ENCODE measurements around the gene TNFAIP8. TPM values are rescaled to one million over a fixed set of nuclear protein-coding genes. Genes with fewer than 3 reads are reported as not detected.

Gene TNFAIP8
- total and polyA plus RNA-seq, 2 of the 13 experiments (the other 11 are each of a cell fraction or from before 2014, with no cell fraction given), result 6.4 to 11.2 TPM

DNA sequence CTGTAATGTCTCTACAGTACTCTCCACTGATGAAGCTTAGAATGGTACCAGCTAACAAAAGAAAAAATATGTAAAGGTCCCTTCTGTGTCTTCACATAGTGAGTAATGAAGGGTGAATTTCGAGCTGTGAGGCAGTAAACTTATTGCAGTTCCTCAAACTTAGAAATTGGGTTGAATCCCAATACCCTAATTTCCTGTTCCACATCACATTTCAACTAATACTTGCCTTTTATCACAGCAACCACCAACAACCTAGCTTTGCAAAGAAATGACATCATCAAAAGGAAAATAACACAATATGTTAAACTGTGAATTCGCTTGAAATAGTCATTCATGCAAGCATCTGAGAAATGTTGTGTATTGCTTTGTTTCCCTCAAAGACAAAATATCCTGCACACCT, 9.4 kb upstream of the TNFAIP8 start:
- ChIA-PET CTCF (ENCODE audit: low intra/inter-chr PET ratio, low total read pairs) (no interaction called here), POLR2A (no interaction called here)
- Histone ChIP-seq H2AFZ (ENCODE audit: low read length) (no peak overlapping the region), H3K4me3 (replicated peaks in 1 of 3; ENCODE audit: insufficient read depth in 1 of 3, low read depth in 2 of 3, low read length in 3 of 3) (no peak overlapping the region), H3K27ac (ENCODE audit: extremely low read length, insufficient read depth, low read length) (no peak overlapping the region), H3K27me3 (ENCODE audit: control insufficient read depth in 1 of 2, insufficient read depth in 2 of 2, low read length in 2 of 2) (no peaks in the 10 kb centered on the region), H3K9me3 (ENCODE audit: low read length) (no peaks in the 10 kb centered on the region), H3K9ac (ENCODE audit: insufficient read depth, low read depth, low read length) (no peak overlapping the region), H3K4me1 (ENCODE audit: insufficient read depth, low read length) (no peaks in the 10 kb centered on the region), H4K20me1 (ENCODE audit: insufficient read depth, low read length) (no peaks in the 10 kb centered on the region), H3K36me3 (replicated peaks in 1 of 2; ENCODE audit: control insufficient read depth in 1 of 2, insufficient read depth in 2 of 2, low read length in 2 of 2) (no peaks in the 10 kb centered on the region), H3K4me2 (ENCODE audit: low read depth, low read length) (no peak overlapping the region), H3K79me2 (ENCODE audit: insufficient read depth, low read length) (no peaks in the 10 kb centered on the region)
- FAIRE-seq (no peak), DNase-seq (ENCODE audit: low spot score) (no peak), ATAC-seq (no peak)
- TF ChIP-seq ATF7 (IDR thresholded peaks at IDR 0.05) (peak; percentile 94), ATF7 (CRISPR knock-in tag; IDR thresholded peaks at IDR 0.05) (no peak), RARG (CRISPR knock-in tag; IDR thresholded peaks at IDR 0.05; ENCODE audit: low read depth) (no peak), PHF21A (CRISPR knock-in tag; IDR thresholded peaks at IDR 0.05) (no peak), CREB1 (IDR thresholded peaks at IDR 0.05) (0 out of 2 replicates have a peak, but pooled peaks have one; percentile 43), CREB1 (CRISPR knock-in tag; IDR thresholded peaks at IDR 0.05) (no peak)
- intact Hi-C loops (cut with micrococcal nuclease; ENCODE audit: unreplicated experiment), result no loop called here
- in situ Hi-C loops (cut with HindIII; ENCODE audit: extremely low pct_ligation_motif_present, low pct_unique_long_range_greater_than_20kb), result no loop called here
- BruUV-seq (replicated peaks), result no TSS peak
- WGBS (ENCODE audit: low lambda C conversion rate), result 92% methylated on average over 2 of the region's 2 CpGs

GRCh38 chr5:119347574-119347973, 8.2 kb upstream of the TNFAIP8 start:
- no TSS peak for BruUV-seq (replicated peaks)
- ChIA-PET POLR2A (interaction anchor here (1.1 kb wide), 1 partner anchor 80 kb away, joined by 3 read pairs; no protein-coding TSS in a partner anchor), CTCF (ENCODE audit: low intra/inter-chr PET ratio, low total read pairs) (no interaction called here)
- Histone ChIP-seq H3K4me3 (replicated peaks in 1 of 3; ENCODE audit: insufficient read depth in 1 of 3, low read depth in 2 of 3, low read length in 3 of 3) (no peak overlapping the region), H3K27me3 (ENCODE audit: control insufficient read depth in 1 of 2, insufficient read depth in 2 of 2, low read length in 2 of 2) (no peaks in the 10 kb centered on the region), H4K20me1 (ENCODE audit: insufficient read depth, low read length) (no peaks in the 10 kb centered on the region), H3K4me1 (ENCODE audit: insufficient read depth, low read length) (no peaks in the 10 kb centered on the region), H3K36me3 (replicated peaks in 1 of 2; ENCODE audit: control insufficient read depth in 1 of 2, insufficient read depth in 2 of 2, low read length in 2 of 2) (no peaks in the 10 kb centered on the region), H3K79me2 (ENCODE audit: insufficient read depth, low read length) (no peaks in the 10 kb centered on the region), H3K9me3 (ENCODE audit: low read length) (no peaks in the 10 kb centered on the region), H3K9ac (ENCODE audit: insufficient read depth, low read depth, low read length) (no peak overlapping the region), H3K4me2 (ENCODE audit: low read depth, low read length) (no peak overlapping the region), H3K27ac (ENCODE audit: extremely low read length, insufficient read depth, low read length) (no peak overlapping the region), H2AFZ (ENCODE audit: low read length) (no peak overlapping the region)
- ATAC-seq, result no peak
- no peak for DNase-seq (ENCODE audit: low spot score)
- FAIRE-seq, result no peak
- WGBS (ENCODE audit: low lambda C conversion rate), result 88% methylated on average over 1 of the region's 1 CpG
- intact Hi-C loops (cut with micrococcal nuclease; ENCODE audit: unreplicated experiment), result no loop called here
- in situ Hi-C loops (cut with HindIII; ENCODE audit: extremely low pct_ligation_motif_present, low pct_unique_long_range_greater_than_20kb), result no loop called here
- TF ChIP-seq ESRRA (CRISPR knock-in tag; IDR thresholded peaks at IDR 0.05; ENCODE audit: low read depth) (no peak), ZMYM4 (CRISPR knock-in tag; IDR thresholded peaks at IDR 0.05) (no peak)
- TF ChIP-seq, protein P1, sequence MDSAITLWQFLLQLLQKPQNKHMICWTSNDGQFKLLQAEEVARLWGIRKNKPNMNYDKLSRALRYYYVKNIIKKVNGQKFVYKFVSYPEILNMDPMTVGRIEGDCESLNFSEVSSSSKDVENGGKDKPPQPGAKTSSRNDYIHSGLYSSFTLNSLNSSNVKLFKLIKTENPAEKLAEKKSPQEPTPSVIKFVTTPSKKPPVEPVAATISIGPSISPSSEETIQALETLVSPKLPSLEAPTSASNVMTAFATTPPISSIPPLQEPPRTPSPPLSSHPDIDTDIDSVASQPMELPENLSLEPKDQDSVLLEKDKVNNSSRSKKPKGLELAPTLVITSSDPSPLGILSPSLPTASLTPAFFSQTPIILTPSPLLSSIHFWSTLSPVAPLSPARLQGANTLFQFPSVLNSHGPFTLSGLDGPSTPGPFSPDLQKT (CRISPR knock-in tag; IDR thresholded peaks at IDR 0.05; ENCODE audit: borderline replicate concordance), result no peak
- TF ChIP-seq, protein P2, sequence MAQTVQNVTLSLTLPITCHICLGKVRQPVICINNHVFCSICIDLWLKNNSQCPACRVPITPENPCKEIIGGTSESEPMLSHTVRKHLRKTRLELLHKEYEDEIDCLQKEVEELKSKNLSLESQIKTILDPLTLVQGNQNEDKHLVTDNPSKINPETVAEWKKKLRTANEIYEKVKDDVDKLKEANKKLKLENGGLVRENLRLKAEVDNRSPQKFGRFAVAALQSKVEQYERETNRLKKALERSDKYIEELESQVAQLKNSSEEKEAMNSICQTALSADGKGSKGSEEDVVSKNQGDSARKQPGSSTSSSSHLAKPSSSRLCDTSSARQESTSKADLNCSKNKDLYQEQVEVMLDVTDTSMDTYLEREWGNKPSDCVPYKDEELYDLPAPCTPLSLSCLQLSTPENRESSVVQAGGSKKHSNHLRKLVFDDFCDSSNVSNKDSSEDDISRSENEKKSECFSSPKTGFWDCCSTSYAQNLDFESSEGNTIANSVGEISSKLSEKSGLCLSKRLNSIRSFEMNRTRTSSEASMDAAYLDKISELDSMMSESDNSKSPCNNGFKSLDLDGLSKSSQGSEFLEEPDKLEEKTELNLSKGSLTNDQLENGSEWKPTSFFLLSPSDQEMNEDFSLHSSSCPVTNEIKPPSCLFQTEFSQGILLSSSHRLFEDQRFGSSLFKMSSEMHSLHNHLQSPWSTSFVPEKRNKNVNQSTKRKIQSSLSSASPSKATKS (CRISPR knock-in tag; IDR thresholded peaks at IDR 0.05), result no peak

Data from HepG2 (cell line).